Vagina (tissue), 2 donors: ENCODE results near the gene OPALIN.

Experiments used
- POLR2A ChIP-seq, 2 donors: fragments of 450-650 bp; IDR thresholded peaks; one replicate each; pipeline ENCODE4 v1.6.1; 2017; ENCODE audit warnings: antibody characterized with exemption in 2 of 2, mild to moderate bottlenecking in 2 of 2, moderate library complexity in 2 of 2
- POLR2AphosphoS5 ChIP-seq, 2 donors: sonication (generic); formaldehyde crosslinking; IDR thresholded peaks; one replicate each; pipeline ENCODE4 v1.9.0; 2017; ENCODE audit warnings: antibody characterized with exemption in 2 of 2, mild to moderate bottlenecking in 2 of 2, low read depth in 1 of 2; ENCODE audit not compliant: insufficient read depth in 1 of 2
- TF ChIP-seq, protein P1 (sequence below), 3 experiments: fragments of 450-650 bp in 2 of 3; fragments of 200-600 bp in 1 of 3; sonication (generic) in 1 of 3; IDR thresholded peaks; one replicate each; pipeline ENCODE4 v1.5.1; 2017 to 2019; ENCODE audit warnings: antibody characterized with exemption in 3 of 3, mild to moderate bottlenecking in 2 of 3, moderate library complexity in 2 of 3

DNA sequence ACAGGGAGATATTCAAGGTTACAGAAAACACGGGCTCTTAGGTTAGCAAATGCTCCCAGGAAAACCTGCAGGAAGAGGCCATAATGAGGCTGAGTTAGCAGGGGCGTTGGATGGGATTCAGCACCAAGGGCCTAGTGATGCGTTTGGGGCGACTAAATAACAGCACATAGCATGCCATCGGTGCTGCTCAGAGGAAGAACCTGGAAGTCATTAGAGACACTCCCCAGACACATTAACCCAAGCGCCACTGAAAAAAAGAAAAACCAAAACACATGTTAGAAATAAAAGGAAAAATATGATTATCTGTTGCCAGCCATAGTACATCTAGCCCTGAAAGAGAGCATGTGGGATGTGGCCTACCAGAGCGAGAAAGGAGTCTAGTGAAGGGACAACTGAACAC, 28.8 kb upstream of the OPALIN start:
- TF ChIP-seq, protein P1, sequence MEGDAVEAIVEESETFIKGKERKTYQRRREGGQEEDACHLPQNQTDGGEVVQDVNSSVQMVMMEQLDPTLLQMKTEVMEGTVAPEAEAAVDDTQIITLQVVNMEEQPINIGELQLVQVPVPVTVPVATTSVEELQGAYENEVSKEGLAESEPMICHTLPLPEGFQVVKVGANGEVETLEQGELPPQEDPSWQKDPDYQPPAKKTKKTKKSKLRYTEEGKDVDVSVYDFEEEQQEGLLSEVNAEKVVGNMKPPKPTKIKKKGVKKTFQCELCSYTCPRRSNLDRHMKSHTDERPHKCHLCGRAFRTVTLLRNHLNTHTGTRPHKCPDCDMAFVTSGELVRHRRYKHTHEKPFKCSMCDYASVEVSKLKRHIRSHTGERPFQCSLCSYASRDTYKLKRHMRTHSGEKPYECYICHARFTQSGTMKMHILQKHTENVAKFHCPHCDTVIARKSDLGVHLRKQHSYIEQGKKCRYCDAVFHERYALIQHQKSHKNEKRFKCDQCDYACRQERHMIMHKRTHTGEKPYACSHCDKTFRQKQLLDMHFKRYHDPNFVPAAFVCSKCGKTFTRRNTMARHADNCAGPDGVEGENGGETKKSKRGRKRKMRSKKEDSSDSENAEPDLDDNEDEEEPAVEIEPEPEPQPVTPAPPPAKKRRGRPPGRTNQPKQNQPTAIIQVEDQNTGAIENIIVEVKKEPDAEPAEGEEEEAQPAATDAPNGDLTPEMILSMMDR (IDR thresholded peaks at IDR 0.05) = no peak
- TF ChIP-seq POLR2AphosphoS5 (IDR thresholded peaks at IDR 0.05; ENCODE audit: insufficient read depth in 1 of 2, low read depth in 1 of 2) = no peak
- no peak for TF ChIP-seq POLR2A (IDR thresholded peaks at IDR 0.05)
